GM12801 (cell line): ENCODE results near the gene P2RX1.

Experiments used
- CTCF ChIP-seq: IDR thresholded peaks from one replicate; pipeline ENCODE4 v1.5.1; 2011; ENCODE audit warnings: control low read depth; ENCODE audit not compliant: insufficient read length; ENCODE audit errors: extremely low read depth

Gene P2RX1

GRCh38 chr17:3857261-3858105 is 58.8 kb downstream of the P2RX1 start:
- TF ChIP-seq CTCF: no peak

GRCh38 chr17:3852561-3852960 is 63.7 kb downstream of the P2RX1 start:
- no peak for TF ChIP-seq CTCF

- TF ChIP-seq CTCF: no peak
Observed at GRCh38 chr17:3851461-3852100, 64.7 kb downstream of the P2RX1 start.

GRCh38 chr17:3848229-3848835 is 67.9 kb downstream of the P2RX1 start:
- TF ChIP-seq CTCF: no peak

GRCh38 chr17:3847165-3847670 is 69.0 kb downstream of the P2RX1 start:
- TF ChIP-seq CTCF: no peak
